GM12878 (cell line): ENCODE measurements around the gene KCNH6. TPM values are rescaled to one million over a fixed set of nuclear protein-coding genes. Genes with fewer than 3 reads are reported as not detected.

Experiments used
- ATAC-seq: fragments of 200-7000 bp; cut with Tn5 transposase; 3 replicates; pipeline ENCODE4 v1.9.1; 2020; ENCODE audit warnings: mild to moderate bottlenecking, moderate library complexity
- BruUV-seq: library from RNA; stranded (reverse); fragments of 400-500 nt; replicated peaks from 2 replicates; lab custom pipeline; 2021; lab: Mats Ljungman, UMichigan
- CTCF ChIA-PET: fragments of 300-600 bp; sonication (Branson Sonifier 250); formaldehyde crosslinking; extraction: SDS; loops from one replicate; lab custom pipeline; 2021; ENCODE audit warnings: inconsistent platforms; lab: Yijun Ruan, JAX
- POLR2A ChIA-PET: fragments of 350-600 bp; formaldehyde crosslinking; extraction: SDS; loops from one replicate; lab custom pipeline; 2021; ENCODE audit warnings: inconsistent platforms; lab: Charles Lee
- RAD21 ChIA-PET: fragments of 300-600 bp; sonication (Branson Sonifier 250); formaldehyde crosslinking; loops from one replicate; lab custom pipeline; 2023; ENCODE audit warnings: antibody characterized with exemption; ENCODE audit not compliant: unreplicated experiment; lab: Charles Lee
- SMC1A ChIA-PET: fragments of 300-600 bp; sonication (Branson Sonifier 250); formaldehyde crosslinking; loops from one replicate; lab custom pipeline; 2023; ENCODE audit not compliant: unreplicated experiment, uncharacterized antibody; lab: Charles Lee
- DNase-seq: peaks from one replicate; pipeline ENCODE4 v3.0.0-alpha.2; 2011; ENCODE audit warnings: low read depth, low spot score
- FAIRE-seq: peaks from 3 replicates; lab custom pipeline; 2011; peaks lifted over from hg19 to GRCh38; lab: Jason Lieb, UNC
- H2AFZ ChIP-seq: 2 replicates; pipeline ENCODE4 v1.6.0; 2011; ENCODE audit warnings: low read depth, low read length, control low read depth; ENCODE audit not compliant: control insufficient read depth
- H3K27ac ChIP-seq: 2 replicates; pipeline ENCODE4 v1.5.1; 2011; ENCODE audit warnings: control low read depth; ENCODE audit not compliant: control insufficient read depth, insufficient read depth
- H3K27me3 ChIP-seq, 2 experiments: replicated peaks in 1 of 2; 2 replicates each; pipeline versions ENCODE4 v1.6.0 to v1.6.1; 2011; ENCODE audit warnings: low read length in 1 of 2; ENCODE audit not compliant: control insufficient read depth in 2 of 2, insufficient read depth in 2 of 2
- H3K36me3 ChIP-seq, 2 experiments: 2 replicates each; pipeline ENCODE4 v1.5.1; 2011; ENCODE audit warnings: low read length in 1 of 2; ENCODE audit not compliant: control insufficient read depth in 2 of 2, insufficient read depth in 2 of 2
- H3K4me1 ChIP-seq: 2 replicates; pipeline ENCODE4 v1.6.1; 2011; ENCODE audit warnings: mild to moderate bottlenecking, low read length, moderate library complexity, mixed read lengths; ENCODE audit not compliant: control insufficient read depth, insufficient read depth
- H3K4me2 ChIP-seq: 2 replicates; pipeline ENCODE4 v1.6.0; 2011; ENCODE audit warnings: control low read depth; ENCODE audit not compliant: control insufficient read depth, insufficient read depth
- H3K4me3 ChIP-seq: fragments of 200-600 bp; sonication (generic); 2 replicates; pipeline ENCODE4 v1.5.1; 2016
- H3K79me2 ChIP-seq: 2 replicates; pipeline ENCODE4 v1.6.0; 2011; ENCODE audit warnings: low read length; ENCODE audit not compliant: control insufficient read depth, insufficient read depth
- H3K9ac ChIP-seq: 2 replicates; pipeline ENCODE4 v1.8.0; 2011; ENCODE audit warnings: low read length, control low read depth, mixed read lengths; ENCODE audit not compliant: control insufficient read depth, insufficient read depth
- H3K9me3 ChIP-seq: replicated peaks from 3 replicates; pipeline ENCODE4 v1.5.1; 2011; ENCODE audit warnings: mild to moderate bottlenecking, low read length; ENCODE audit not compliant: control insufficient read depth, insufficient read depth
- H4K20me1 ChIP-seq: 2 replicates; pipeline ENCODE4 v1.6.0; 2011; ENCODE audit not compliant: control insufficient read depth, insufficient read depth
- ATF3 ChIP-seq: IDR thresholded peaks from 2 replicates; pipeline ENCODE4 v1.6.1; 2011; ENCODE audit warnings: low read depth, mild to moderate bottlenecking, low read length, moderate library complexity, borderline replicate concordance; ENCODE audit errors: extremely low read depth
- BCLAF1 ChIP-seq: fragments of 450-650 bp; IDR thresholded peaks from 2 replicates; pipeline ENCODE4 v1.6.1; 2017; ENCODE audit warnings: antibody characterized with exemption, mild to moderate bottlenecking, moderate library complexity
- BMI1 ChIP-seq: fragments of 450-650 bp; IDR thresholded peaks from 2 replicates; pipeline ENCODE4 v1.6.1; 2016; ENCODE audit warnings: mild to moderate bottlenecking, moderate library complexity, borderline replicate concordance
- EGR1 ChIP-seq, 2 experiments: IDR thresholded peaks; 1 replicate in 1 of 2; 2 replicates in 1 of 2; pipeline ENCODE4 v1.6.1; 2011 to 2012; ENCODE audit warnings: low read depth in 2 of 2, low read length in 2 of 2, borderline replicate concordance in 1 of 2, mild to moderate bottlenecking in 1 of 2, moderate library complexity in 1 of 2
- ELK1 ChIP-seq: IDR thresholded peaks from 2 replicates; pipeline ENCODE4 v1.6.1; 2012; ENCODE audit warnings: low read depth, low read length, improper control_type of control experiment
- ESRRA ChIP-seq: IDR thresholded peaks from 2 replicates; pipeline ENCODE4 v1.6.1; 2012; ENCODE audit warnings: mild to moderate bottlenecking, low read length, improper control_type of control experiment
- IRF4 ChIP-seq: IDR thresholded peaks from 2 replicates; pipeline ENCODE4 v1.6.1; 2011; ENCODE audit warnings: low read depth, low read length
- JUNB ChIP-seq: IDR thresholded peaks from 2 replicates; pipeline ENCODE4 v1.6.1; 2016; ENCODE audit warnings: antibody characterized with exemption, mild to moderate bottlenecking
- NRF1 ChIP-seq: conservative IDR thresholded peaks from 2 replicates; pipeline ENCODE4 v1.6.1; 2011; ENCODE audit warnings: mild to moderate bottlenecking, low read depth, low read length, improper control_type of control experiment
- PAX5 ChIP-seq: IDR thresholded peaks from 2 replicates; pipeline ENCODE4 v1.6.1; 2011; ENCODE audit warnings: low read depth, low read length, borderline replicate concordance
- POLR2AphosphoS2 ChIP-seq: IDR thresholded peaks from 2 replicates; pipeline ENCODE4 v1.6.1; 2011; ENCODE audit warnings: low read depth, mild to moderate bottlenecking, low read length, improper control_type of control experiment, moderate library complexity
- POU2F2 ChIP-seq: IDR thresholded peaks from 3 replicates; pipeline ENCODE4 v1.6.1; 2011; ENCODE audit warnings: low read depth, mild to moderate bottlenecking, low read length, borderline replicate concordance
- TCF7 ChIP-seq: IDR thresholded peaks from 2 replicates; pipeline ENCODE4 v1.6.1; 2014; ENCODE audit warnings: antibody characterized with exemption, borderline replicate concordance
- ZBTB40 ChIP-seq: fragments of 450-650 bp; IDR thresholded peaks from 2 replicates; pipeline ENCODE4 v1.6.1; 2016; ENCODE audit warnings: mild to moderate bottlenecking, moderate library complexity, borderline replicate concordance
- WGBS: methylation state at CpG from one replicate; pipeline ENCODE4 v1.1.6; 2016; ENCODE audit warnings: low lambda C conversion rate; ENCODE audit not compliant: insufficient replicate concordance, insufficient coverage; ENCODE audit errors: missing lambda C conversion rate; 5-methylcytosine and 5-hydroxymethylcytosine counted together
- in situ Hi-C: fragments of 300-500 bp; cut with MboI; formaldehyde crosslinking; loops from 9 replicates; pipeline ENCODE4 v1.14.3; 2018; ENCODE audit warnings: mixed read lengths
- intact Hi-C: fragments of 100-400 bp; cut with micrococcal nuclease; formaldehyde crosslinking; loops from one replicate; pipeline ENCODE4 v1.14.2; 2022; ENCODE audit not compliant: unreplicated experiment
- polyA plus RNA-seq, 11 experiments: library from polyadenylated mRNA; depleted of rRNA in 4 of 11; unstranded in 6 of 11; stranded (reverse) in 5 of 11; fragments of >200 nt; fragmentation: Nextera tagmentation in 4 of 11; fragmentation: Illumina TruSeq in 1 of 11; extraction: Ambion mirVana in 4 of 11; extraction: Trizol in 1 of 11; gene quantifications; 1 replicate in 1 of 11; 2 replicates in 10 of 11; pipeline versions ENCODE4 v1.2.1 to v1.2.3, GENCODE V29; 2011 to 2016; ENCODE audit warnings: inconsistent platforms in 2 of 11, missing spikeins in 2 of 11, low read depth in 1 of 11
- total RNA-seq, 4 experiments: library from RNA; depleted of rRNA in 3 of 4; stranded (reverse); fragments of >200 nt in 3 of 4; fragmentation: Illumina TruSeq in 1 of 4; extraction: Trizol in 1 of 4; gene quantifications; 2 replicates each; pipeline versions ENCODE4 v1.2.1 to v1.2.3, GENCODE V29; 2013 to 2021

Gene KCNH6
- total and polyA plus RNA-seq, 10 of the 15 experiments (the other 5 are each of a cell fraction or from before 2014, with no cell fraction given), result not detected

GRCh38 chr17:63533433-63534077 is 10.4 kb downstream of the KCNH6 start:
- no peak for DNase-seq
- Histone ChIP-seq H3K9me3 (no peaks in the 10 kb centered on the region), H3K9ac (no peak overlapping the region), H3K27me3 (peaks cover 0 to 3% of the 10 kb centered on the region in 2 experiments; a peak in 3 of 4 replicates), H4K20me1 (no peaks in the 10 kb centered on the region), H3K36me3 (no peaks in the 10 kb centered on the region), H3K4me3 (no peak overlapping the region), H2AFZ (no peak overlapping the region), H3K4me2 (no peak overlapping the region), H3K4me1 (no peaks in the 10 kb centered on the region), H3K27ac (no peak overlapping the region), H3K79me2 (no peaks in the 10 kb centered on the region)
- in situ Hi-C loops, result no loop called here
- intact Hi-C loops, result no loop called here
- CTCF ChIA-PET, result no interaction called here
- FAIRE-seq, result no peak
- RAD21 ChIA-PET, result no interaction called here
- ATAC-seq, result no peak
- POLR2A ChIA-PET, result no interaction called here
- 67% methylated on average over 18 of the region's 20 CpGs for WGBS
- no TSS peak for BruUV-seq
- SMC1A ChIA-PET, result no interaction called here
- TF ChIP-seq POLR2AphosphoS2 (no peak), TCF7 (no peak), ZBTB40 (no peak), BMI1 (no peak), PAX5 (no peak), JUNB (no peak), ELK1 (no peak), POU2F2 (no peak), NRF1 (no peak), EGR1 (IDR thresholded peaks at IDR 0.05; ENCODE audit: borderline replicate concordance in 1 of 2, low read depth in 2 of 2, low read length in 2 of 2) (no peak), ATF3 (no peak), ESRRA (no peak), BCLAF1 (no peak), IRF4 (no peak)
